Right lobe of liver (tissue), 6 donors: ENCODE results near the gene HCK. TPM values are rescaled to one million over a fixed set of nuclear protein-coding genes. Genes with fewer than 3 reads are reported as not detected.
A peak's percentile ranks its signal among the peaks of the same experiment; 100 is the strongest.

Experiments
- ATAC-seq, 4 donors: fragments of 200-7000 bp; cut with Tn5 transposase; one replicate each; pipeline ENCODE4 v1.9.1; 2020; ENCODE audit warnings: mild to moderate bottlenecking in 4 of 4, moderate library complexity in 4 of 4
- DNase-seq, 3 donors: peaks; one replicate each; pipeline ENCODE4 v3.0.0-alpha.2; 2020
- H3K27ac ChIP-seq, 3 donors: fragments of 200-600 bp; one replicate each; pipeline ENCODE4 v1.8.0; 2022
- H3K27me3 ChIP-seq, 2 donors: fragments of 200-600 bp; one replicate each; pipeline ENCODE4 v1.8.0; 2022
- H3K36me3 ChIP-seq, 4 donors: fragments of 200-600 bp; sonication (generic) in 1 of 4; one replicate each; pipeline versions ENCODE4 v1.5.1 to v1.8.0; 2017 to 2022; ENCODE audit warnings: control low read depth in 1 of 4
- H3K4me1 ChIP-seq, 4 donors: fragments of 200-600 bp; sonication (generic) in 1 of 4; one replicate each; pipeline versions ENCODE4 v1.5.1 to v1.8.0; 2017 to 2022; ENCODE audit warnings: control low read depth in 1 of 4
- H3K4me3 ChIP-seq, 3 donors: fragments of 200-600 bp; one replicate each; pipeline ENCODE4 v1.8.0; 2022
- H3K9me3 ChIP-seq, 4 donors: fragments of 200-600 bp; sonication (generic) in 1 of 4; one replicate each; pipeline versions ENCODE4 v1.5.1 to v1.8.0; 2017 to 2022; ENCODE audit warnings: control low read depth in 1 of 4
- POLR2A ChIP-seq: fragments of 450-650 bp; IDR thresholded peaks from one replicate; pipeline ENCODE4 v1.6.1; 2017; ENCODE audit warnings: antibody characterized with exemption, mild to moderate bottlenecking
- WGBS: methylation state at CpG from one replicate; pipeline ENCODE4 v1.1.6; 2018; ENCODE audit warnings: low coverage, low lambda C conversion rate; ENCODE audit not compliant: insufficient coverage; ENCODE audit errors: missing lambda C conversion rate; 5-methylcytosine and 5-hydroxymethylcytosine counted together
- intact Hi-C, 2 donors: fragments of 100-400 bp; cut with DNase I; formaldehyde crosslinking; loops; one replicate each; pipeline versions ENCODE4 v1.11.2 to v1.14.1; 2022
- total RNA-seq, 6 experiments: library from RNA; depleted of rRNA in 2 of 6; stranded (reverse); fragments of >200 nt in 2 of 6; fragmentation: NEBNext Ultra II Directional in 3 of 6; extraction: Animal tissue kit (Norgen Biotek cat#: 25700) in 3 of 6; gene quantifications; one replicate each; pipeline versions ENCODE4 v1.1.0 to v1.2.4, GENCODE V29; 2016 to 2023
- TF ChIP-seq, protein P1 (sequence below), 4 donors: fragments of 200-600 bp in 3 of 4; fragments of 450-650 bp in 1 of 4; IDR thresholded peaks; one replicate each; pipeline versions ENCODE4 v1.5.1 to v1.8.0; 2016 to 2022; ENCODE audit warnings: antibody characterized with exemption in 4 of 4, mild to moderate bottlenecking in 2 of 4
- donor health status: DM: no; HTN: yes; CAD: no.
- donor health status: DM: no; HTN: no; CAD: no.
- donor health status: DM: no; HTN: no; CAD: no.
- donor health status: DM: no; HTN: yes; CAD: no.
- donor health status: DM: no; HTN: yes; CAD: no.

The HCK gene
- total RNA-seq, 6 experiments from 2014 or later = 2.9 to 17.1 (median 5.6) TPM

DNA sequence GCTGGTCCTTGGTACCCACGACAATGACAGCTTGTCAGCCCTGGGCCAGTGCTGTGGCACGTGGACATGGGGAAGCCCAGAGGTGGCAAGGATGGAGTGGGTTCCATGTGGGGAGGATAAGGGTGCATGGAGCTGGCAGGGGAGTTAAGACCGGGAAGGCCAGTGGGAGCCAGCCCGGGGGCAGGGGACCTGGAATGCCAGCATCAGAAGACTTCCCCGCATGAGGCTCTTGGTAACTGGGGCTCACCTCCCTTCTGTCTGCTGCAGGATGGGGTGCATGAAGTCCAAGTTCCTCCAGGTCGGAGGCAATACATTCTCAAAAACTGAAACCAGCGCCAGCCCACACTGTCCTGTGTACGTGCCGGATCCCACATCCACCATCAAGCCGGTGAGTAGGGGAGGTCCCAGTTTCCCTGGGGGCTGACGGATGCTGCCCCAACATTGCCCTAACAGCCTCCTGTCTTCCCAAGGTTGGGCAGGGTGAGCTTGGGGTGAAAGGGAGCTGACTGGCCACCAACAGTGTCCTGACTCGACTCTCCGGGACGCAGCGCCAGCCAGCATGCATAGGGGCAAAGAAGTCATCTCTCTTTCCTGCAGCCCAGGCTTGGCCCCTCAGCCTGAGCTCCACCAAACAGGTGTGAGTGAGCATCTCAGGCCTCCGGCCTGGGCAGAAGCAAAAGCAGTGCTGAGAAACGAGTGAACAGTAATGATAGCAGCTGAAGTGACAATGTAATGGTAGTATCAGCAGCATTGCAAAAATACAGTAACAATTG is 19.5 kb downstream of the HCK start:
- Histone ChIP-seq H3K4me3 (no peak overlapping the region), H3K9me3 (no peaks in the 10 kb centered on the region), H3K27ac (no peak overlapping the region), H3K36me3 (no peaks in the 10 kb centered on the region), H3K4me1 (no peaks in the 10 kb centered on the region), H3K27me3 (no peaks in the 10 kb centered on the region)
- WGBS = 68% methylated on average over 8 of the region's 17 CpGs
- ATAC-seq (no peak), DNase-seq (no peak)
- TF ChIP-seq, protein P1, sequence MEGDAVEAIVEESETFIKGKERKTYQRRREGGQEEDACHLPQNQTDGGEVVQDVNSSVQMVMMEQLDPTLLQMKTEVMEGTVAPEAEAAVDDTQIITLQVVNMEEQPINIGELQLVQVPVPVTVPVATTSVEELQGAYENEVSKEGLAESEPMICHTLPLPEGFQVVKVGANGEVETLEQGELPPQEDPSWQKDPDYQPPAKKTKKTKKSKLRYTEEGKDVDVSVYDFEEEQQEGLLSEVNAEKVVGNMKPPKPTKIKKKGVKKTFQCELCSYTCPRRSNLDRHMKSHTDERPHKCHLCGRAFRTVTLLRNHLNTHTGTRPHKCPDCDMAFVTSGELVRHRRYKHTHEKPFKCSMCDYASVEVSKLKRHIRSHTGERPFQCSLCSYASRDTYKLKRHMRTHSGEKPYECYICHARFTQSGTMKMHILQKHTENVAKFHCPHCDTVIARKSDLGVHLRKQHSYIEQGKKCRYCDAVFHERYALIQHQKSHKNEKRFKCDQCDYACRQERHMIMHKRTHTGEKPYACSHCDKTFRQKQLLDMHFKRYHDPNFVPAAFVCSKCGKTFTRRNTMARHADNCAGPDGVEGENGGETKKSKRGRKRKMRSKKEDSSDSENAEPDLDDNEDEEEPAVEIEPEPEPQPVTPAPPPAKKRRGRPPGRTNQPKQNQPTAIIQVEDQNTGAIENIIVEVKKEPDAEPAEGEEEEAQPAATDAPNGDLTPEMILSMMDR (IDR thresholded peaks at IDR 0.05) = no peak
- no peak for TF ChIP-seq POLR2A
- intact Hi-C loops = no loop called here

DNA sequence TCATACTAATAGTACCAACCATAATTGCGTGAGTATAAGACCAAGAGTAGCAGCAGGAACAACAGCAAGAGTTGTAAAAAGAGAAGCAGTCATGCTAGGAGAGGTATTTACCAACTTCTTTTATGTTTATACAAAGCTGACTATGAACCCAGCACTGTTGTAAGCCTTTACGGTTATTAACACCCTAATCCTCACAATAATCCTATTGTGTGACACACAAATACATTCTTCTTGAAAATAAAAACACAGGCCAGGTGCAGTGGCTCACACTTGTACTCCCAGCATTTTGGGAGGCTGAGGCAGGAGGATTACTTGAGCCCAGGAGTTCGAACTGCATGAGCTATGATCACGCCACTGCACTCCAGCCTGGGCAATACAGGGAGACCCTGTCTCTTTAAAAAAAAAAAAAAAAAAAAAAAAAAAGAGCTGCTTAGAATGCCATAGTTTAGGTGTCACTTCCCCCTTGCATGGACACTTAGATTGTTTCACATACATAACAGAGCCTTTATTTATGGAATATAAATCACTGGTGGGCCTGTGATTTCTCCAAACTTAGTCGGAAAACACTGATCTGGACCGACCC is 20.2 kb downstream of the HCK start:
- H3K27ac ChIP-seq = no peak overlapping the region
- H3K4me1 ChIP-seq = no peaks in the 10 kb centered on the region
- no peak for TF ChIP-seq POLR2A
- TF ChIP-seq, protein P1 (IDR thresholded peaks at IDR 0.05) = no peak
- 65% methylated on average over 5 of the region's 6 CpGs for WGBS
- H3K36me3 ChIP-seq = no peaks in the 10 kb centered on the region
- no peak for DNase-seq
- H3K27me3 ChIP-seq = no peaks in the 10 kb centered on the region
- intact Hi-C loops = no loop called here
- H3K4me3 ChIP-seq = no peak overlapping the region
- ATAC-seq = no peak
- no peaks in the 10 kb centered on the region for H3K9me3 ChIP-seq

DNA sequence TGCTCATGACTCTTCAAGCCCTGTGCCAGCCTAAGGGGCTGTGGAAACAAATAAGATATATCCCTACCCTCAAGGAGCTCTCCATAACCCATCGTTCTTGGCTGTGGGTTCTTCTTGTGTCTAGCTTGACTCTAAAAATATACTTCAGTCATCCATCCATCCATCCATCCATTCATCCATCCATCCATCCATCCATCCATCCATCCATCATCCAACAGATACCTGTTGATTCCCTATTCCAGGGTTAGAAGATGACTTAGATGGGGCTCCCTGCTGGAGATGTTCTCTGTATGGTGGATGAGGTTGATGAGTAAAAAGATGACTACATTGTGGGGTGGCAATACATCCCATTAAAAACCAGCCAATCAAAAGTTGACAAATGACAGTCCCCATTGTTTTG is 23.5 kb downstream of the HCK start:
- WGBS = 36% methylated on average over 1 of the region's 1 CpG
- H3K4me1 ChIP-seq = no peaks in the 10 kb centered on the region
- H3K36me3 ChIP-seq = no peaks in the 10 kb centered on the region
- H3K27me3 ChIP-seq = no peaks in the 10 kb centered on the region
- H3K9me3 ChIP-seq = no peaks in the 10 kb centered on the region
- intact Hi-C loops = no loop called here
- DNase-seq = no peak
- no peak for ATAC-seq
- H3K4me3 ChIP-seq = no peak overlapping the region
- no peak for TF ChIP-seq POLR2A
- TF ChIP-seq, protein P1 (IDR thresholded peaks at IDR 0.05) = no peak
- no peak overlapping the region for H3K27ac ChIP-seq

DNA sequence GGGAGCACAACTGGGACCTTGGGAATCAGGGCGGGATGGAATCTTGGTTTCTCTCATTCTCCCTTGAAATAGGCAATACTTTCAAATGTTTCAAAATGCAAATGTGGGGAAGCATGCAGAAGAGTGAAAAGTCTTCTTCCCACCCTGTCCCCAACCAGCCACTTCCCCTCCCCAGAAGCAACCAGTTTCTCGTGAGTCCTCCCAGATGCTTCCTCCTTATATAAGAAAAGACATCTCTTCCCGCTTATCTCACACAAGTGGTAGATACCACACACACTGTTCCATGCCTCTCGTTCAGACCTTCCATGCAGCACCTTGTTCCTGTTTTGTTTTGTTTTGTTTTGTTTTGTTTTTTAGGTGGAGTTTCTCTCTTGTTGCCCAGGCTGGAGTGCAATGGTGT is 25.1 kb downstream of the HCK start:
- H3K36me3 ChIP-seq = no peaks in the 10 kb centered on the region
- WGBS = 48% methylated on average over 3 of the region's 4 CpGs
- intact Hi-C loops = no loop called here
- H3K27me3 ChIP-seq = no peaks in the 10 kb centered on the region
- H3K9me3 ChIP-seq = no peaks in the 10 kb centered on the region
- no peak for TF ChIP-seq POLR2A
- TF ChIP-seq, protein P1 (IDR thresholded peaks at IDR 0.05) = no peak
- no peak overlapping the region for H3K4me3 ChIP-seq
- H3K27ac ChIP-seq = no peak overlapping the region
- peak in 3 of 4 donors; percentile 31 to 45 (median 36) for ATAC-seq
- H3K4me1 ChIP-seq = no peaks in the 10 kb centered on the region
- DNase-seq = no peak
